CD4-positive, alpha-beta memory T cell (primary cell): ENCODE results near the gene PCSK6. TPM values are rescaled to one million over a fixed set of nuclear protein-coding genes. Genes with fewer than 3 reads are reported as not detected.
A peak's percentile ranks its signal among the peaks of the same experiment; 100 is the strongest.

Source experiments
- CTCF ChIA-PET: fragments of 350-600 bp; sonication (Branson Sonifier 250); formaldehyde crosslinking; loops from one replicate; lab custom pipeline; 2021; ENCODE audit warnings: inconsistent platforms; ENCODE audit not compliant: partially characterized antibody; lab: Charles Lee
- POLR2A ChIA-PET: fragments of 350-600 bp; sonication (Branson Sonifier 250); formaldehyde crosslinking; loops from one replicate; lab custom pipeline; 2021; ENCODE audit not compliant: partially characterized antibody; lab: Charles Lee
- DNase-seq, 5 donors: peaks; one replicate each; pipeline versions ENCODE4 v3.0.0 to v3.0.0-alpha.2; 2020 to 2022; ENCODE audit warnings: mixed read lengths in 1 of 5
- H3K27ac ChIP-seq: one replicate; pipeline ENCODE4 v1.7.0; 2013; ENCODE audit warnings: low read depth, low read length
- H3K27me3 ChIP-seq: 2 replicates; pipeline ENCODE4 v1.7.0; 2013; ENCODE audit warnings: mild to moderate bottlenecking, low read length, moderate library complexity; ENCODE audit not compliant: insufficient read depth
- H3K36me3 ChIP-seq: 2 replicates; pipeline ENCODE4 v1.7.0; 2013; ENCODE audit warnings: mild to moderate bottlenecking, low read length, moderate library complexity; ENCODE audit not compliant: insufficient read depth
- H3K4me1 ChIP-seq: 2 replicates; pipeline ENCODE4 v1.7.0; 2013; ENCODE audit warnings: mild to moderate bottlenecking, low read length, moderate library complexity; ENCODE audit not compliant: insufficient read depth
- H3K4me3 ChIP-seq, 2 donors: one replicate each; pipeline ENCODE4 v1.7.0; 2013; ENCODE audit warnings: low read length in 2 of 2, mild to moderate bottlenecking in 1 of 2
- H3K9me3 ChIP-seq, 2 donors: one replicate each; pipeline ENCODE4 v1.7.0; 2013; ENCODE audit warnings: low read length in 2 of 2, control low read depth in 1 of 2; ENCODE audit not compliant: control insufficient read depth in 1 of 2
- H3K27ac Mint-ChIP-seq, 7 donors: one replicate each; pipeline ENCODE4 v1.8.0; 2020 to 2021; ENCODE audit warnings: mixed read lengths in 7 of 7, mild to moderate bottlenecking in 6 of 7, inconsistent platforms in 3 of 7, moderate library complexity in 3 of 7
- H3K27me3 Mint-ChIP-seq, 2 donors: one replicate each; pipeline ENCODE4 v1.8.0; 2020 to 2021; ENCODE audit warnings: mixed read lengths in 2 of 2
- H3K36me3 Mint-ChIP-seq, 2 donors: one replicate each; pipeline ENCODE4 v1.8.0; 2020 to 2021; ENCODE audit warnings: mixed read lengths in 2 of 2, inconsistent platforms in 1 of 2, mild to moderate bottlenecking in 1 of 2
- H3K4me1 Mint-ChIP-seq, 4 donors: one replicate each; pipeline ENCODE4 v1.8.0; 2020 to 2021; ENCODE audit warnings: mixed read lengths in 4 of 4, mild to moderate bottlenecking in 1 of 4
- H3K4me3 Mint-ChIP-seq, 8 donors: one replicate each; pipeline ENCODE4 v1.8.0; 2020 to 2021; ENCODE audit warnings: mixed read lengths in 8 of 8, mild to moderate bottlenecking in 7 of 8, moderate library complexity in 6 of 8, inconsistent platforms in 3 of 8
- H3K9me3 Mint-ChIP-seq, 8 donors: one replicate each; pipeline ENCODE4 v1.8.0; 2020 to 2021; ENCODE audit warnings: mixed read lengths in 8 of 8, mild to moderate bottlenecking in 5 of 8, inconsistent platforms in 3 of 8, moderate library complexity in 1 of 8
- intact Hi-C: fragments of 100-400 bp; cut with micrococcal nuclease; formaldehyde crosslinking; loops from one replicate; pipeline ENCODE4 v1.15.1; 2023
- polyA plus RNA-seq, 2 donors: library from polyadenylated mRNA; unstranded; fragments of 300-500 nt; fragmentation: Illumina TruSeq; gene quantifications; one replicate each; pipeline ENCODE4 v1.2.3, GENCODE V29; 2021
- total RNA-seq, 2 experiments: library from RNA; stranded (reverse); gene quantifications; one replicate each; pipeline ENCODE4 v1.2.3, GENCODE V29; 2021

PCSK6 gene
- total and polyA plus RNA-seq, 4 experiments from 2014 or later = 0.08 to 0.53 (median 0.32) TPM

DNA sequence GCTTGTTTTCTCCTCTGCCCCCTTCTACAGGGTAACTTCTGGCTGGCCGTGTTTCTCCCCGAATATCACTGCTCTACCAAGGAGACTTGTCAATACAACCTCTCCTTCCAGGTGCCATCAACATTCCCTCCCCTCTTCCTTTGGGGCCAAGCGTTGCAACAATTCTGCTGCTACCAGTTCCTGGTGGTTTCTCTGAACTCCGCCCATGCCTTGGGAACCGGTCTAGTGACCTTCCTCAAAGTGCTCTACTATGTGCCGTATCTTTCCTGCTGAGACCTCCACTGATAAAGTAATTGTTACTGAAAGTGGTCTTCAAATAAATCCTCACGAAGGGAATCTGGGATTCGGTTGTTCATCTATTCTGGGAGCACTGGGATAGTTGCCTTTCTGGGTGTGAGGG, 26.2 kb downstream of the PCSK6 start:
- Mint-ChIP-seq H3K9me3 (peaks cover 0 to 9% (median under 1%) of the 10 kb centered on the region in 8 donors), H3K27me3 (peaks cover 5 to 16% of the 10 kb centered on the region in 2 donors), H3K36me3 (no peaks in the 10 kb centered on the region), H3K4me1 (peaks cover 0 to 9% (median 0%) of the 10 kb centered on the region in 4 donors), H3K27ac (no peak overlapping the region), H3K4me3 (no peak overlapping the region)
- CTCF ChIA-PET = no interaction called here
- no peaks in the 10 kb centered on the region for H3K36me3 ChIP-seq
- no peaks in the 10 kb centered on the region for H3K9me3 ChIP-seq
- POLR2A ChIA-PET = no interaction called here
- H3K4me1 ChIP-seq = no peaks in the 10 kb centered on the region
- no peak overlapping the region for H3K4me3 ChIP-seq
- intact Hi-C loops = no loop called here
- H3K27me3 ChIP-seq = no peaks in the 10 kb centered on the region
- DNase-seq = no peak
- no peak overlapping the region for H3K27ac ChIP-seq

DNA sequence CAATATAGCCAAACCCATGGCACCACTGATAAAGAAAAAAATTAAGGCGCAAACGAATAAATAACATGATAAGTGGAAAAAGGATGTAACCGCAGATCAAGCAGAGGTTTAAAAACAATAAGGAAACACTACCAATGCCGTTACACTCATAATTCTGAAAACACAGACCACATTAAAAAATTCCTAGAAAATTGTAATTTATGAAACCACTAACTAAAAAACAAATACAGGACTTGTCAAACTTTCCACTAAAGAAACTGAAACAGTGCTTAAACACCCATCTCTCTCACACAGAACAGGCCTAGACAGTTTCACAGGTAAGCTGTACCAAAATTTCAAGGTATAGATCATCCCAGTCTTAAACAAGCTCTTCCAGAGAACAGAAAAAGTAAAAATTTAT, 28.4 kb downstream of the PCSK6 start:
- Mint-ChIP-seq H3K9me3 (peaks cover 0 to 6% (median under 1%) of the 10 kb centered on the region in 8 donors), H3K27ac (peak overlapping the region in 2 of 7 donors; percentile 29 to 34), H3K36me3 (no peaks in the 10 kb centered on the region), H3K4me1 (peaks cover 0 to 9% (median 0%) of the 10 kb centered on the region in 4 donors), H3K4me3 (no peak overlapping the region), H3K27me3 (peaks cover 3 to 19% of the 10 kb centered on the region in 2 donors)
- H3K4me1 ChIP-seq = no peaks in the 10 kb centered on the region
- POLR2A ChIA-PET = no interaction called here
- no peak overlapping the region for H3K4me3 ChIP-seq
- intact Hi-C loops = no loop called here
- CTCF ChIA-PET = no interaction called here
- H3K36me3 ChIP-seq = no peaks in the 10 kb centered on the region
- no peaks in the 10 kb centered on the region for H3K9me3 ChIP-seq
- DNase-seq = no peak
- no peaks in the 10 kb centered on the region for H3K27me3 ChIP-seq
- no peak overlapping the region for H3K27ac ChIP-seq

DNA sequence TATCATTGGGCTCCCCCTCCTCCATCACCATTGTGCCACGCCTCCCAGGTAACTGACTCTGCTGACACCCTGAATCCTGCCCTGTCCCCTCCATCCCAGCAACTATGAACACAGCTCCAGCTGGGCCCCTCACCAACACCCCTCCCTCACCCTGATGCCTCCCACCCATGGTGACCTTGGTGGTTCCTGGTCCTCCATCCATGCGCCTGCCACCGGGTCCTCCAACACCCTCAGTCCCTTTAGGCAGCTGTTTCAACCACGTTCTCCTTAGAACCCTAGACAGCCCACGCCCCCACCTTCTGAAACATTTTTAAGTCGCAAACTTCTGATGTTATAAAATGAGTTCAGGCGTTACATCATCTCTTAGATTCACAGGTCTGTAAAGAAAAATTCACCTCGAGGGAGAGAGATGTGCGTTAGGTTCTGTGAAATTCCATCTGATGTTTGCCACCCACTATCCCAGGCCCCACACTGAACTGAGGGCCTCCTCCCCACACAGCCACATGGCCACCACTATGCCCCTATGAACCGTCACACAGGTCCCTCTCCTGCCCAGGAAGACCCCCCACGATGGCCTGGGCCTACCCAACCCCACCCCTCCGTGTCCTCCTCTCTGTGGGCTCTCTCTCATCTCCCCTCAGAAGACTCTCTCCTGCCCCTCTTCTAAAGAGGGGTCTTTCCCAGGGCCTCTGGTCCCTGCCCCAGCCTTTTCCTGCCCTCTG, 29.8 kb downstream of the PCSK6 start:
- Mint-ChIP-seq H3K27me3 (peaks cover 0 to 16% of the 10 kb centered on the region in 2 donors), H3K36me3 (no peaks in the 10 kb centered on the region), H3K9me3 (peaks cover 0 to 4% (median 0%) of the 10 kb centered on the region in 8 donors), H3K4me3 (no peak overlapping the region), H3K27ac (no peak overlapping the region), H3K4me1 (peaks cover 0 to 9% (median 0%) of the 10 kb centered on the region in 4 donors)
- no peak overlapping the region for H3K4me3 ChIP-seq
- H3K27me3 ChIP-seq = no peaks in the 10 kb centered on the region
- intact Hi-C loops = no loop called here
- no peak overlapping the region for H3K27ac ChIP-seq
- no peak for DNase-seq
- POLR2A ChIA-PET = no interaction called here
- H3K36me3 ChIP-seq = no peaks in the 10 kb centered on the region
- CTCF ChIA-PET = no interaction called here
- no peaks in the 10 kb centered on the region for H3K9me3 ChIP-seq
- H3K4me1 ChIP-seq = no peaks in the 10 kb centered on the region

- Mint-ChIP-seq H3K27ac (no peak overlapping the region), H3K4me3 (no peak overlapping the region), H3K9me3 (peaks cover 0 to 4% (median 0%) of the 10 kb centered on the region in 8 donors), H3K36me3 (no peaks in the 10 kb centered on the region), H3K27me3 (peaks cover 0 to 16% of the 10 kb centered on the region in 2 donors), H3K4me1 (peaks cover 0 to 9% (median 0%) of the 10 kb centered on the region in 4 donors)
- Histone ChIP-seq H3K27me3 (no peaks in the 10 kb centered on the region), H3K9me3 (no peaks in the 10 kb centered on the region), H3K27ac (no peak overlapping the region), H3K4me1 (no peaks in the 10 kb centered on the region), H3K4me3 (no peak overlapping the region), H3K36me3 (no peaks in the 10 kb centered on the region)
- ChIA-PET CTCF (no interaction called here), POLR2A (no interaction called here)
- no peak for DNase-seq
- intact Hi-C loops = no loop called here
These were observed 30.5 kb downstream of the PCSK6 start for GRCh38 chr15:101458908-101459578.

GRCh38 chr15:101458158-101458900, 31.2 kb downstream of the PCSK6 start:
- Mint-ChIP-seq H3K9me3 (peaks cover 0 to 4% (median 0%) of the 10 kb centered on the region in 8 donors), H3K36me3 (no peaks in the 10 kb centered on the region), H3K4me1 (peaks cover 0 to 8% (median 0%) of the 10 kb centered on the region in 4 donors), H3K27me3 (peaks cover 0 to 11% of the 10 kb centered on the region in 2 donors), H3K4me3 (no peak overlapping the region), H3K27ac (no peak overlapping the region)
- Histone ChIP-seq H3K36me3 (no peaks in the 10 kb centered on the region), H3K27ac (no peak overlapping the region), H3K27me3 (no peaks in the 10 kb centered on the region), H3K4me3 (no peak overlapping the region), H3K4me1 (no peaks in the 10 kb centered on the region), H3K9me3 (no peaks in the 10 kb centered on the region)
- POLR2A ChIA-PET = no interaction called here
- CTCF ChIA-PET = no interaction called here
- DNase-seq = no peak
- intact Hi-C loops = no loop called here

- POLR2A ChIA-PET = no interaction called here
- peaks cover 0 to 8% (median 0%) of the 10 kb centered on the region in 4 donors for H3K4me1 Mint-ChIP-seq
These were observed 31.8 kb downstream of the PCSK6 start for GRCh38 chr15:101457696-101458095.

More at GRCh38 chr15:101457696-101458095, 31.8 kb downstream of the PCSK6 start:
- intact Hi-C loops = no loop called here
- H3K9me3 Mint-ChIP-seq = peaks cover 0 to 4% (median 0%) of the 10 kb centered on the region in 8 donors
- Histone ChIP-seq H3K36me3 (no peaks in the 10 kb centered on the region), H3K4me1 (no peaks in the 10 kb centered on the region), H3K27me3 (no peaks in the 10 kb centered on the region), H3K9me3 (no peaks in the 10 kb centered on the region), H3K27ac (no peak overlapping the region), H3K4me3 (no peak overlapping the region)
- H3K27me3 Mint-ChIP-seq = peaks cover 2 to 11% of the 10 kb centered on the region in 2 donors
- H3K4me3 Mint-ChIP-seq = no peak overlapping the region
- DNase-seq = no peak
- CTCF ChIA-PET = no interaction called here
- H3K36me3 Mint-ChIP-seq = no peaks in the 10 kb centered on the region
- H3K27ac Mint-ChIP-seq = no peak overlapping the region
